Endothelial cell of umbilical vein (primary cell): Measurements from ENCODE around the gene EPSTI1. TPM values are rescaled to one million over a fixed set of nuclear protein-coding genes. Genes with fewer than 3 reads are reported as not detected.

Experiments used
- BruUV-seq: library from RNA; stranded (reverse); fragments of 400-500 nt; replicated peaks from 2 replicates; lab custom pipeline; 2021; lab: Mats Ljungman, UMichigan
- CTCF ChIA-PET: fragments of 300-600, 350-600 bp; sonication (Branson Sonifier 250); formaldehyde crosslinking; loops from one replicate; lab custom pipeline; 2021; ENCODE audit warnings: antibody characterized with exemption, inconsistent platforms; lab: Charles Lee
- POLR2A ChIA-PET: fragments of 300-600, 350-600 bp; sonication (Branson Sonifier 250); formaldehyde crosslinking; loops from one replicate; lab custom pipeline; 2021; ENCODE audit warnings: antibody characterized with exemption, inconsistent platforms; lab: Charles Lee
- DNase-seq: peaks from one replicate; pipeline ENCODE4 v3.0.0-alpha.2; 2011; ENCODE audit warnings: low read depth, low spot score
- FAIRE-seq: peaks from 2 replicates; lab custom pipeline; 2011; peaks lifted over from hg19 to GRCh38; lab: Jason Lieb, UNC
- H2AFZ ChIP-seq: 2 replicates; pipeline ENCODE4 v1.6.0; 2012; ENCODE audit warnings: low read depth, low read length, control low read depth, inconsistent platforms
- H3K27ac ChIP-seq: 2 replicates; pipeline ENCODE4 v1.5.1; 2011; ENCODE audit warnings: low read depth, mild to moderate bottlenecking, control low read depth, low read length, moderate library complexity; ENCODE audit not compliant: insufficient read depth
- H3K27me3 ChIP-seq, 2 experiments: 2 replicates each; pipeline versions ENCODE4 v1.6.0 to v1.6.1; 2011; ENCODE audit warnings: low read length in 2 of 2, mixed read lengths in 1 of 2; ENCODE audit not compliant: control insufficient read depth in 2 of 2, insufficient read depth in 2 of 2
- H3K36me3 ChIP-seq, 2 experiments: 2 replicates in 1 of 2; 3 replicates in 1 of 2; pipeline ENCODE4 v1.5.1; 2011; ENCODE audit warnings: low read length in 2 of 2, mild to moderate bottlenecking in 1 of 2, moderate library complexity in 1 of 2; ENCODE audit not compliant: control insufficient read depth in 2 of 2, insufficient read depth in 2 of 2; ENCODE audit errors: extremely low read depth in 1 of 2
- H3K4me1 ChIP-seq: 3 replicates; pipeline ENCODE4 v1.5.1; 2011; ENCODE audit warnings: mild to moderate bottlenecking, low read length; ENCODE audit not compliant: control insufficient read depth, insufficient read depth; ENCODE audit errors: extremely low read depth
- H3K4me2 ChIP-seq: 2 replicates; pipeline ENCODE4 v1.6.1; 2011; ENCODE audit warnings: low read length, control low read depth, mixed read lengths; ENCODE audit not compliant: insufficient read depth
- H3K4me3 ChIP-seq, 3 experiments: fragments of 200-600 bp in 1 of 3; sonication (generic), shearing (Covaris generic) in 1 of 3; replicated peaks in 1 of 3; 2 replicates each; pipeline ENCODE4 v1.5.1; 2011 to 2016; ENCODE audit warnings: control low read depth in 3 of 3, low read length in 3 of 3, mild to moderate bottlenecking in 2 of 3, inconsistent platforms in 1 of 3, low read depth in 1 of 3, moderate library complexity in 1 of 3; ENCODE audit not compliant: insufficient read depth in 1 of 3
- H3K79me2 ChIP-seq: 2 replicates; pipeline ENCODE4 v1.6.0; 2012; ENCODE audit warnings: low read length, inconsistent platforms; ENCODE audit not compliant: control insufficient read depth, insufficient read depth
- H3K9ac ChIP-seq: replicated peaks from 2 replicates; pipeline ENCODE3; 2011; ENCODE audit warnings: low read length, control low read depth; ENCODE audit not compliant: insufficient read depth; ENCODE audit errors: extremely low read depth
- H3K9me1 ChIP-seq: replicated peaks from 3 replicates; pipeline ENCODE4 v1.6.0; 2011; ENCODE audit warnings: mild to moderate bottlenecking, low read length; ENCODE audit not compliant: control insufficient read depth, insufficient read depth; ENCODE audit errors: extremely low read depth
- H3K9me3 ChIP-seq: replicated peaks from 2 replicates; pipeline ENCODE4 v1.5.1; 2012; ENCODE audit warnings: low read length, inconsistent platforms; ENCODE audit not compliant: control insufficient read depth, insufficient read depth
- H4K20me1 ChIP-seq: replicated peaks from 2 replicates; pipeline ENCODE3; 2011; ENCODE audit warnings: mild to moderate bottlenecking, low read length; ENCODE audit not compliant: control insufficient read depth, insufficient read depth; ENCODE audit errors: extremely low read depth
- EZH2 ChIP-seq: IDR thresholded peaks from 2 replicates; pipeline ENCODE4 v1.6.1; 2012; ENCODE audit warnings: borderline replicate concordance, low read depth, mild to moderate bottlenecking, moderate library complexity, low read length, inconsistent platforms; ENCODE audit not compliant: severe bottlenecking
- FOS ChIP-seq: IDR thresholded peaks from 2 replicates; pipeline ENCODE4 v1.6.1; 2011; ENCODE audit warnings: mild to moderate bottlenecking, low read length, moderate library complexity, borderline replicate concordance; ENCODE audit not compliant: insufficient read depth
- GATA2 ChIP-seq: IDR thresholded peaks from 2 replicates; pipeline ENCODE4 v1.7.0; 2011; ENCODE audit warnings: low read depth, mild to moderate bottlenecking, moderate library complexity, mixed read lengths, low read length; ENCODE audit not compliant: insufficient read length, insufficient read depth
- JUN ChIP-seq: IDR thresholded peaks from 2 replicates; pipeline ENCODE4 v1.6.1; 2011; ENCODE audit warnings: borderline replicate concordance, low read depth; ENCODE audit not compliant: insufficient read length, insufficient read depth
- MYC ChIP-seq: IDR thresholded peaks from one replicate; pipeline ENCODE4 v1.6.1; 2011; ENCODE audit warnings: mild to moderate bottlenecking, low read depth, low read length
- POLR2A ChIP-seq: IDR thresholded peaks from 2 replicates; pipeline ENCODE4 v1.6.1; 2012; ENCODE audit warnings: low read depth, mild to moderate bottlenecking, control low read depth, low read length
- POLR2AphosphoS5 ChIP-seq: IDR thresholded peaks from 2 replicates; pipeline ENCODE4 v1.6.1; 2012; ENCODE audit warnings: low read depth, mild to moderate bottlenecking, control low read depth, low read length, moderate library complexity; ENCODE audit not compliant: insufficient read depth
- dilution Hi-C: fragments of 300-500 bp; cut with MboI; formaldehyde crosslinking; loops from one replicate; pipeline ENCODE4 v1.15.0; 2019; ENCODE audit warnings: low sequenced_read_pairs; ENCODE audit not compliant: extremely low pct_ligation_motif_present
- intact Hi-C: fragments of 100-400 bp; cut with micrococcal nuclease; formaldehyde crosslinking; loops from one replicate; pipeline ENCODE4 v1.10.0; 2022
- polyA plus RNA-seq, 4 experiments: library from polyadenylated mRNA; depleted of rRNA in 3 of 4; stranded (reverse) in 3 of 4; unstranded in 1 of 4; fragments of >200 nt; gene quantifications; 2 replicates each; pipeline versions ENCODE4 v1.2.1 to v1.2.3, GENCODE V29; 2011 to 2012; ENCODE audit warnings: missing spikeins in 1 of 4
- total RNA-seq: library from RNA; stranded (reverse); gene quantifications from 2 replicates; pipeline ENCODE4 v1.2.3, GENCODE V29; 2021
- TF ChIP-seq, protein P1 (sequence below): IDR thresholded peaks from 2 replicates; pipeline ENCODE4 v1.6.1; 2011; ENCODE audit not compliant: insufficient read depth, insufficient read length
- TF ChIP-seq, protein P2 (sequence below), 2 donors: IDR thresholded peaks; 1 replicate in 1 of 2; 2 replicates in 1 of 2; pipeline ENCODE4 v1.5.1; 2011; ENCODE audit warnings: low read length in 2 of 2, mild to moderate bottlenecking in 2 of 2, moderate library complexity in 2 of 2, control low read depth in 1 of 2, inconsistent platforms in 1 of 2, low read depth in 1 of 2; ENCODE audit not compliant: insufficient read depth in 1 of 2; ENCODE audit errors: extremely low read depth in 1 of 2

Gene EPSTI1
- total and polyA plus RNA-seq, 2 donors (not counting 3 experiments of a cell fraction or from before 2014, with no cell fraction given): 0.77 to 3.1 TPM

DNA sequence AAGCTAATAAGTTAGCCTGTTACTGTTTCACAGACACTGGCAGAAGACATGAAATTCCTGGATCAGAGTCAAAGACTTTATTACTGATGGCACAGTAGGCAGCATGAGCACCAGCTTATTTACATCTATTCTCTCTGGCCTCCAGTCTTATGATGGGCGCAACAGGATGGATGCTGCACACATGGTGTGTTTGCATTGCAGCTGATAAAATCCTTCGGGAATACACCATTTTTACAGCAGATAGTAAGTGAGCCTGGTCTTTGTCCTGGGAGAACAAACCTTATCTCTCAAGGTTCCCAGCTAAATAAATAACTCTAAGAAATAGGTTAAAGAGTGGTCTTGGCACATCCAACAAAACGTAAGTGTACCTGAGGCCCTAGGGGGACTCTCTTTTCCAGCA lies 16.0 kb downstream of the EPSTI1 start:
- Histone ChIP-seq H3K36me3 (no peaks in the 10 kb centered on the region), H4K20me1 (no peaks in the 10 kb centered on the region), H3K27me3 (no peaks in the 10 kb centered on the region), H3K79me2 (no peaks in the 10 kb centered on the region), H3K9me1 (no peaks in the 10 kb centered on the region), H2AFZ (no peak overlapping the region), H3K9ac (no peak overlapping the region), H3K4me1 (no peaks in the 10 kb centered on the region), H3K27ac (no peak overlapping the region), H3K4me3 (no peak overlapping the region), H3K4me2 (no peak overlapping the region), H3K9me3 (no peaks in the 10 kb centered on the region)
- ChIA-PET POLR2A (no interaction called here), CTCF (interaction anchor here (0.7 kb wide), 1 partner anchor 829 kb away, joined by 3 read pairs; no protein-coding TSS in a partner anchor)
- FAIRE-seq (no peak), DNase-seq (no peak)
- dilution Hi-C loops: no loop called here
- intact Hi-C loops: no loop called here
- no TSS peak for BruUV-seq
- TF ChIP-seq, protein P1, sequence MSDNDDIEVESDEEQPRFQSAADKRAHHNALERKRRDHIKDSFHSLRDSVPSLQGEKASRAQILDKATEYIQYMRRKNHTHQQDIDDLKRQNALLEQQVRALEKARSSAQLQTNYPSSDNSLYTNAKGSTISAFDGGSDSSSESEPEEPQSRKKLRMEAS: no peak
- TF ChIP-seq MYC: no peak
- TF ChIP-seq JUN: no peak
- no peak for TF ChIP-seq GATA2
- no peak for TF ChIP-seq POLR2AphosphoS5
- TF ChIP-seq, protein P2, sequence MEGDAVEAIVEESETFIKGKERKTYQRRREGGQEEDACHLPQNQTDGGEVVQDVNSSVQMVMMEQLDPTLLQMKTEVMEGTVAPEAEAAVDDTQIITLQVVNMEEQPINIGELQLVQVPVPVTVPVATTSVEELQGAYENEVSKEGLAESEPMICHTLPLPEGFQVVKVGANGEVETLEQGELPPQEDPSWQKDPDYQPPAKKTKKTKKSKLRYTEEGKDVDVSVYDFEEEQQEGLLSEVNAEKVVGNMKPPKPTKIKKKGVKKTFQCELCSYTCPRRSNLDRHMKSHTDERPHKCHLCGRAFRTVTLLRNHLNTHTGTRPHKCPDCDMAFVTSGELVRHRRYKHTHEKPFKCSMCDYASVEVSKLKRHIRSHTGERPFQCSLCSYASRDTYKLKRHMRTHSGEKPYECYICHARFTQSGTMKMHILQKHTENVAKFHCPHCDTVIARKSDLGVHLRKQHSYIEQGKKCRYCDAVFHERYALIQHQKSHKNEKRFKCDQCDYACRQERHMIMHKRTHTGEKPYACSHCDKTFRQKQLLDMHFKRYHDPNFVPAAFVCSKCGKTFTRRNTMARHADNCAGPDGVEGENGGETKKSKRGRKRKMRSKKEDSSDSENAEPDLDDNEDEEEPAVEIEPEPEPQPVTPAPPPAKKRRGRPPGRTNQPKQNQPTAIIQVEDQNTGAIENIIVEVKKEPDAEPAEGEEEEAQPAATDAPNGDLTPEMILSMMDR (IDR thresholded peaks at IDR 0.05; ENCODE audit: extremely low read depth in 1 of 2, insufficient read depth in 1 of 2, low read depth in 1 of 2, low read length in 2 of 2): no peak
- no peak for TF ChIP-seq POLR2A
- no peak for TF ChIP-seq EZH2
- no peak for TF ChIP-seq FOS
